NOMO-1 (cell line): Measurements from ENCODE around the gene CCDC32.

Experiments used
- DNase-seq, 2 experiments: peaks; one replicate each; lab custom pipeline; 2025; ENCODE audit not compliant: unreplicated experiment in 2 of 2; lab: John Stamatoyannopoulos, UW

Gene CCDC32

GRCh38 chr15:40569129-40569953 is 4.5 kb upstream of the CCDC32 start, which contains the start of gene RPUSD2:
Gene RPUSD2, plus strand, starts transcription at chr15:40569299. Its CDS starts 39 bp downstream, at chr15:40569338.
- DNase-seq, result peak; percentile 84 to 89

GRCh38 chr15:40567111-40567510 is 2.3 kb upstream of the CCDC32 start:
- peak; percentile 42 to 50 for DNase-seq

GRCh38 chr15:40565333-40566238 is 744 bp upstream of the CCDC32 start:
- DNase-seq, result peak in 1 of 2 experiments; percentile 21

GRCh38 chr15:40563426-40563825 is 1.4 kb downstream of the CCDC32 start:
- DNase-seq, result no peak

GRCh38 chr15:40562691-40563090 is 2.2 kb downstream of the CCDC32 start:
- no peak for DNase-seq

- DNase-seq, result no peak
Measured at GRCh38 chr15:40558952-40559742, 5.7 kb downstream of the CCDC32 start.

GRCh38 chr15:40555876-40556275 is 9.0 kb downstream of the CCDC32 start:
- no peak for DNase-seq

GRCh38 chr15:40554161-40554525 is 10.7 kb downstream of the CCDC32 start:
- DNase-seq, result no peak

- peak; percentile 74 to 95 for DNase-seq
Measured at GRCh38 chr15:40550341-40551037, 14.4 kb downstream of the CCDC32 start.

GRCh38 chr15:40549894-40550293 is 14.9 kb downstream of the CCDC32 start:
- no peak for DNase-seq

GRCh38 chr15:40548610-40549009 is 16.2 kb downstream of the CCDC32 start:
- DNase-seq, result no peak

GRCh38 chr15:40545457-40545856 is 19.4 kb downstream of the CCDC32 start:
- no peak for DNase-seq

- DNase-seq, result peak; percentile 51 to 69
Measured at GRCh38 chr15:40543631-40544294, 21.1 kb downstream of the CCDC32 start.

- no peak for DNase-seq
Measured at GRCh38 chr15:40543082-40543481, 21.8 kb downstream of the CCDC32 start.

- DNase-seq, result no peak
Measured at GRCh38 chr15:40538976-40539375, 25.9 kb downstream of the CCDC32 start.

- no peak for DNase-seq
Measured at GRCh38 chr15:40536501-40536900, 28.3 kb downstream of the CCDC32 start.

GRCh38 chr15:40534371-40534770 is 30.5 kb downstream of the CCDC32 start:
- DNase-seq, result no peak

GRCh38 chr15:40533763-40534364 is 31.0 kb downstream of the CCDC32 start:
- no peak for DNase-seq

- no peak for DNase-seq
Measured at GRCh38 chr15:40528801-40529200, 36.0 kb downstream of the CCDC32 start.
